ENCODE results near the gene PCDHA6.
"Not testable (repeated sequence)": the region's sequence is repeated elsewhere in the genome, so short reads cannot be mapped to it uniquely, and the experiment has no call there.

The PCDHA6 gene

DNA sequence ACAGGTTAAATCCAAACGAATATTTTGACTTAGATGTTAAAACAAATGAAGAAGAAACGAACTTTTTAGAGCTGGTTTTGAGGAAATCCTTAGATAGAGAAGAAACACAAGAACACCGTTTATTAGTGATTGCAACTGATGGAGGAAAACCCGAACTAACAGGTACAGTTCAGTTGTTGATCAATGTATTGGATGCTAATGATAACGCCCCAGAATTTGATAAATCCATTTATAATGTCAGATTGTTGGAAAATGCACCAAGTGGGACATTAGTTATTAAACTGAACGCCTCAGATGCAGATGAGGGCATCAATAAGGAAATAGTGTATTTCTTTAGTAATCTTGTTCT lies 5.5 kb upstream of the PCDHA6 start:
- no peak for DNase-seq (ENCODE audit: low read depth, low spot score)

DNA sequence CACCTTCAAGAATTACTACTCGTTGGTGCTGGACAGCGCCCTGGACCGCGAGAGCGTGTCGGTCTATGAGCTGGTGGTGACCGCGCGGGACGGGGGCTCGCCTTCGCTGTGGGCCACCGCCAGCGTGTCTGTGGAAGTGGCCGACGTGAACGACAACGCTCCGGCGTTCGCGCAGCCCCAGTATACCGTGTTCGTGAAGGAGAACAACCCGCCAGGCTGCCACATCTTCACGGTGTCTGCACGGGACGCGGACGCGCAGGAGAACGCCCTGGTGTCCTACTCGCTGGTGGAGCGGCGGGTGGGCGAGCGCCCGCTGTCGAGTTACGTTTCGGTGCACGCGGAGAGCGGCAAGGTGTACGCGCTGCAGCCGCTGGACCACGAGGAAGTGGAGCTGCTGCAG lies 4.8 kb upstream of the PCDHA6 start:
- not testable (repeated sequence) for DNase-seq (ENCODE audit: low read depth, low spot score)

DNA sequence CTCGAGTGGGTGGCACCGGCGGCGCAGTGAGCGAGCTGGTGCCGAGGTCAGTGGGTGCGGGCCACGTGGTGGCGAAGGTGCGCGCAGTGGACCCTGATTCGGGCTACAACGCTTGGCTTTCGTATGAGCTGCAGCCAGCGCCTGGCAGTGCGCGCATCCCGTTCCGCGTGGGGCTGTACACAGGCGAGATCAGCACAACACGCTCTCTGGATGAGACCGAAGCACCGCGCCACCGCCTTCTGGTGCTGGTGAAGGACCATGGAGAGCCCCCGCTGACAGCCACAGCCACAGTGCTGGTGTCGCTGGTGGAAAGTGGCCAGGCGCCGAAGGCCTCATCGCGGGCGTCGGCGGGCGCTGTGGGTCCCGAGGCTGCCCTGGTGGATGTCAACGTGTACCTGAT lies 4.3 kb upstream of the PCDHA6 start:
- DNase-seq (ENCODE audit: low read depth, low spot score), result no peak

DNA sequence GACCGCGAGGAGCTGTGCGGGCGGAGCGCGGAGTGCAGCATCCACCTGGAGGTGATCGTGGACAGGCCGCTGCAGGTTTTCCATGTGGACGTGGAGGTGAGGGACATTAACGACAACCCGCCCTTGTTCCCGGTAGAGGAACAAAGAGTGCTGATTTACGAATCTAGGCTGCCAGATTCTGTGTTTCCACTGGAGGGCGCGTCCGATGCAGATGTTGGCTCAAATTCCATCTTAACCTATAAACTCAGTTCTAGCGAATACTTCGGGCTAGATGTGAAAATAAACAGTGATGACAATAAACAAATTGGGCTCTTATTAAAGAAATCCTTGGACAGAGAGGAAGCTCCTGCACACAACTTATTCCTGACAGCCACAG lies 590 bp downstream of the PCDHA6 start:
- DNase-seq (ENCODE audit: low read depth, low spot score), result no peak

DNA sequence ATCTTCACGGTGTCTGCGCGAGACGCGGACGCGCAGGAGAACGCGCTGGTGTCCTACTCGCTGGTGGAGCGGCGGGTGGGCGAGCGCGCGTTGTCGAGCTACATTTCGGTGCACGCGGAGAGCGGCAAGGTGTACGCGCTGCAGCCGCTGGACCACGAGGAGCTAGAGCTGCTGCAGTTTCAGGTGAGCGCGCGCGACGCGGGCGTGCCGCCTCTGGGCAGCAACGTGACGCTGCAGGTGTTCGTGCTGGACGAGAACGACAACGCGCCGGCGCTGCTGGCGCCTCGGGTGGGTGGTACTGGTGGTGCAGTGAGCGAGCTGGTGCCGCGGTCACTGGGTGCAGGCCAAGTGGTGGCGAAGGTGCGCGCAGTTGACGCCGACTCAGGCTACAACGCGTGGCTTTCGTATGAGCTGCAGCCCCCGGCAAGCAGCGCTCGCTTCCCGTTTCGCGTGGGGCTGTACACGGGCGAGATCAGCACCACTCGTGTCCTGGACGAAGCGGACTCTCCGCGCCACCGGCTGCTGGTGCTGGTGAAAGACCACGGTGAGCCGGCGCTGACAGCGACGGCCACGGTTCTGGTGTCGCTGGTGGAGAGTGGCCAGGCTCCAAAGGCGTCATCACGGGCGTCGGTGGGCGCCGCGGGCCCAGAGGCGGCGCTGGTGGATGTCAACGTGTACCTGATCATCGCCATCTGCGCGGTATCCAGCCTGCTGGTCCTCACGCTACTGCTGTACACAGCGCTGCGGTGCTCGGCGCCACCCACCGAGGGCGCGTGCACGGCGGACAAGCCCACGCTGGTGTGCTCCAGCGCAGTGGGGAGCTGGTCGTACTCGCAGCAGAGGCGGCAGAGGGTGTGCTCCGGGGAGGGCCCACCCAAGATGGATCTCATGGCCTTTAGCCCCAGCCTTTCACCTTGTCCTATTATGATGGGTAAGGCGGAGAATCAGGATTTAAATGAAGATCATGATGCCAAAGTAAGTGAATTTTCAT lies 2.0 kb downstream of the PCDHA6 start:
- DNase-seq (ENCODE audit: low read depth, low spot score), result not testable (repeated sequence)

DNA sequence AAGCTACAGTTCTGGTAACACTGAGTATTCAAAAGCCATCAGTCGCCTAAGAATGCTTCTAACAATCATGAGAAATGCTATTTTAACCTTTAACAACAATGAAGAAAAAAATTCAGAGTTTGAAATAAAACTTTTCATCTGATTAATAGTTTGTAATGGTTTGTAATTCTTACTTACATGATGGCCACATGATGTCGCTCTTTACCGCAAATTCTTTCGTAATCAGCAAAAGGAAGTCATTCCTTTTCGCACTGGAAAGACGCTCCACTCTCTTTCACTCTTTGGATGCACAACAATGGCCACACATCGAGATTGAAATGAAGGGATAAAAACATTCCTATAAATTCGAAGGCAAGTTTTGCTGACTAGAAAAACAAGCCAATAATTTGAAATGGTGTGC lies 6.2 kb downstream of the PCDHA6 start, which contains the start of gene PCDHA7:
Gene PCDHA7 (plus strand): TSS at position 277 of the 400 bp plus-strand sequence. CDS start 115 bp downstream, at position 392.
- no peak for DNase-seq (ENCODE audit: low read depth, low spot score)

DNA sequence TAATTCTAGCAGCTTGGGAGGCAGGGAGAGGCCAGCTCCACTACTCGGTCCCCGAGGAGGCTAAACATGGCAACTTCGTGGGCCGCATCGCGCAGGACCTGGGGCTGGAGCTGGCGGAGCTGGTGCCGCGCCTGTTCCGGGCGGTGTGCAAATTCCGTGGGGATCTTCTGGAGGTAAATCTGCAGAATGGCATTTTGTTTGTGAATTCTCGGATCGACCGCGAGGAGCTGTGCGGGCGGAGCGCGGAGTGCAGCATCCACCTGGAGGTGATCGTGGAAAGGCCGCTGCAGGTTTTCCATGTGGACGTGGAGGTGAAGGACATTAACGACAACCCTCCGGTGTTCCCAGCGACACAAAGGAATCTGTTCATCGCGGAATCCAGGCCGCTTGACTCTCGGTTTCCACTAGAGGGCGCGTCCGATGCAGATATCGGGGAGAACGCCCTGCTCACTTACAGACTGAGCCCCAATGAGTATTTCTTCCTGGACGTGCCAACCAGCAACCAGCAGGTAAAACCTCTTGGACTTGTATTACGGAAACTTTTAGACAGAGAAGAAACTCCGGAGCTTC lies 6.8 kb downstream of the PCDHA6 start:
- not testable (repeated sequence) for DNase-seq (ENCODE audit: low read depth, low spot score)

GRCh38 chr5:140835622-140836510 lies 8.1 kb downstream of the PCDHA6 start:
- no peak for DNase-seq (ENCODE audit: low read depth, low spot score)

DNA sequence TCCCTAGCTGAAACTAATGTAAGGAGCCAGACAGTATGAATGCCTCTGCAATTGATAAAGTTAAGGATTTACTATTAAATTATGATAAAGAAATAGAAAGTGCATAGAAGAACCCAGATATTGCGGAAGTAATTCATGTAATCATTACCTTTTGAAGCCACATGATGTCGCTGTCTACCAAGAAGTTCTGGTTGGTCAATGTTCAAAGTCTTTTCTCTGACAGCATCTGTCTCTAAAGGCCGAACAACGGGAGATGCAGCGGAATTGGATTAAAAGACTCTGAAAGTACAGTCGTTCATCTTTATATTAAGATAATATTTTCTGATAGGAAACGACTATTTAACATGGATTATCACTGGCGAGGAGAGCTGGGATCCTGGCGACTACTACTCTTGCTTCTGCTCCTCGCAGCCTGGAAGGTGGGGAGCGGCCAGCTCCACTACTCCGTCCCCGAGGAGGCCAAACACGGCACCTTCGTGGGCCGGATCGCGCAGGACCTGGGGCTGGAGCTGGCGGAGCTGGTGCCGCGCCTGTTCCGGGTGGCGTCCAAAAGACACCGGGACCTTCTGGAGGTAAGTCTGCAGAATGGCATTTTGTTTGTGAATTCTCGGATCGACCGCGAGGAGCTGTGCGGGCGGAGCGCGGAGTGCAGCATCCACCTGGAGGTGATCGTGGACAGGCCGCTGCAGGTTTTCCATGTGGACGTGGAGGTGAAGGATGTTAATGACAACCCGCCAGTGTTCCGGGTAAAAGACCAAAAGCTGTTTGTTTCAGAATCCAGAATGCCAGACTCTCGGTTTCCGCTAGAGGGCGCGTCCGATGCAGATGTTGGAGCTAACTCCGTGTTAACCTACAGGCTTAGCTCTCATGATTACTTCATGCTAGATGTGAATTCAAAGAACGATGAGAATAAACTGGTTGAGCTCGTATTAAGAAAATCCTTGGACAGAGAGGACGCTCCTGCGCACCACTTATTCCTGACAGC lies 13.5 kb downstream of the PCDHA6 start, which contains the start of gene PCDHA8:
Gene PCDHA8 (plus strand): TSS at position 210 of the 985 bp plus-strand sequence. CDS start 135 bp downstream, at position 345.
- no peak for DNase-seq (ENCODE audit: low read depth, low spot score)

DNA sequence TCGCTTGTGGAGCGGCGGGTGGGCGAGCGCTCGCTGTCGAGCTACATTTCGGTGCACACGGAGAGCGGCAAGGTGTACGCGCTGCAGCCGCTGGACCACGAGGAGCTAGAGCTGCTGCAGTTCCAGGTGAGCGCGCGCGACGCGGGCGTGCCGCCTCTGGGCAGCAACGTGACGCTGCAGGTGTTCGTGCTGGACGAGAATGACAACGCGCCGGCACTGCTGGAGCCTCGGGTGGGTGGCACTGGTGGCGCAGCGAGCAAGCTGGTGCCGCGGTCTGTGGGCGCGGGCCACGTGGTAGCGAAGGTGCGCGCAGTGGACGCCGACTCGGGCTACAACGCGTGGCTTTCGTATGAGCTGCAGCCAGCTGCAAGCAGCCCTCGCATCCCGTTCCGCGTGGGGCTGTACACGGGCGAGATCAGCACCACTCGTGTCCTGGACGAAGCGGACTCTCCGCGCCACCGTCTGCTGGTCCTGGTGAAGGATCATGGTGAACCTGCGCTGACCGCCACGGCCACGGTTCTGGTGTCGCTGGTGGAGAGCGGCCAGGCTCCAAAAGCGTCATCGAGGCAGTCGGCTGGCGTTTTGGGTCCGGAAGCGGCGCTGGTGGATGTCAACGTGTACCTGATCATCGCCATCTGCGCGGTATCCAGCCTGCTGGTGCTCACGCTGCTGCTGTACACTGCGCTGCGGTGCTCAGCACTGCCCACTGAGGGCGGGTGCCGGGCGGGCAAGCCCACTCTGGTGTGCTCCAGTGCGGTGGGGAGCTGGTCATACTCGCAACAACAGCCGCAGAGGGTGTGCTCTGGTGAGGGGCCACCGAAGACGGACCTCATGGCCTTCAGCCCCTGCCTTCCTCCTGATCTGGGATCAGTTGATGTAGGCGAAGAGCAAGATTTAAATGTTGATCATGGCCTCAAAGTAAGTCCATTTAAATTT lies 15.3 kb downstream of the PCDHA6 start:
- DNase-seq (ENCODE audit: low read depth, low spot score), result no peak

DNA sequence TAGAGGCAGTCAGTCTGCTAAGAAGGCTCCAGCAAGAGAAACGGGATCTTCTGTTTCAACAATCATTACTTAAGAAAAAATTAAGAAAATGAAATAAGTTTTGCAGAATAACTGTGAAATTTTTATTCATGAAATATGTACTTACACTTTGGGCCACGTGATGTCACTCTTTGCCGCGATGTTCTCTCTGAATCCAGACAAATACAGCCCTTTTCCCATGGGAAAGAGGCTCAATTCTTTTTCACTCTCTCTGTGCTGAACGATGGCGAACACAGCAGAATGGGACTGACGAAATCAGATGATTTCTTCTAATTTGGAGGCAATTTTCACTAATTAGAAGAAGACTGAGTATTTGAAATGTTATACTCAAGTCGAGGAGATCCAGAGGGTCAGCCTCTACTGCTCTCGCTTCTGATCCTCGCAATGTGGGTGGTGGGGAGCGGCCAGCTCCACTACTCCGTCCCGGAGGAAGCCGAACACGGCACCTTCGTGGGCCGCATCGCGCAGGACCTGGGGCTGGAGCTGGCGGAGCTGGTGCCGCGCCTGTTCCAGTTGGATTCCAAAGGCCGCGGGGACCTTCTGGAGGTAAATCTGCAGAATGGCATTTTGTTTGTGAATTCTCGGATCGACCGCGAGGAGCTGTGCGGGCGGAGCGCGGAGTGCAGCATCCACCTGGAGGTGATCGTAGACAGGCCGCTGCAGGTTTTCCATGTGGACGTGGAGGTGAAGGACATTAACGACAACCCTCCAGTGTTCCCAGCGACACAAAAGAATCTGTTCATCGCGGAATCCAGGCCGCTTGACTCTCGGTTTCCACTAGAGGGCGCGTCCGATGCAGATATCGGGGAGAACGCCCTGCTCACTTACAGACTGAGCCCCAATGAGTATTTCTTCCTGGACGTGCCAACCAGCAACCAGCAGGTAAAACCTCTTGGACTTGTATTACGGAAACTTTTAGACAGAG lies 20.7 kb downstream of the PCDHA6 start, which contains the start of gene PCDHA9:
Gene PCDHA9 (plus strand): TSS at position 244 of the 964 bp plus-strand sequence. CDS start 114 bp downstream, at position 358.
- DNase-seq (ENCODE audit: low read depth, low spot score), result not testable (repeated sequence)

GRCh38 chr5:140849831-140850634 lies 22.3 kb downstream of the PCDHA6 start:
- DNase-seq (ENCODE audit: low read depth, low spot score), result not testable (repeated sequence)

- no peak for DNase-seq (ENCODE audit: low read depth, low spot score)
Observed at GRCh38 chr5:140855772-140856674, 28.3 kb downstream of the PCDHA6 start, which contains the start of gene PCDHA10. Gene PCDHA10 (plus strand): TSS chr5:140855897. CDS start chr5:140856049, 152 bp downstream.

DNA sequence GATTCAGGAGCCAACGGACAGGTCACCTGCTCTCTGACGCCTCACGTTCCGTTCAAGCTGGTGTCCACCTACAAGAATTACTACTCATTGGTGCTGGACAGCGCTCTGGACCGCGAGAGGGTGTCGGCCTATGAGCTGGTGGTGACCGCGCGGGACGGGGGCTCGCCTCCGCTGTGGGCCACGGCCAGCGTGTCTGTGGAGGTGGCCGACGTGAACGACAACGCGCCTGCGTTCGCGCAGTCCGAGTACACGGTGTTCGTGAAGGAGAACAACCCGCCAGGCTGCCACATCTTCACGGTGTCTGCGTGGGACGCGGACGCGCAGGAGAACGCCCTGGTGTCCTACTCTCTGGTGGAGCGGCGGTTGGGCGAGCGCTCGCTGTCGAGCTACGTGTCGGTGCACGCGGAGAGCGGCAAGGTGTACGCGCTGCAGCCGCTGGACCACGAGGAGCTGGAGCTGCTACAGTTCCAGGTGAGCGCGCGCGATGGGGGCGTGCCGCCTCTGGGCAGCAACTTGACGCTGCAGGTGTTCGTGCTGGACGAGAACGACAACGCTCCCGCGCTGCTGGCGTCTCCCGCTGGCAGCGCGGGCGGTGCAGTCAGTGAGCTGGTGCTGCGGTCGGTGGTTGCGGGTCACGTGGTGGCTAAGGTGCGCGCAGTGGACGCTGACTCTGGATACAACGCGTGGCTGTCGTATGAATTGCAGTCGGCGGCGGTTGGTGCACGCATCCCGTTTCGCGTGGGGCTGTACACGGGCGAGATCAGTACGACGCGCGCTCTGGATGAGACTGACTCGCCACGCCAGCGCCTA lies 29.6 kb downstream of the PCDHA6 start:
- DNase-seq (ENCODE audit: low read depth, low spot score), result no peak

DNA sequence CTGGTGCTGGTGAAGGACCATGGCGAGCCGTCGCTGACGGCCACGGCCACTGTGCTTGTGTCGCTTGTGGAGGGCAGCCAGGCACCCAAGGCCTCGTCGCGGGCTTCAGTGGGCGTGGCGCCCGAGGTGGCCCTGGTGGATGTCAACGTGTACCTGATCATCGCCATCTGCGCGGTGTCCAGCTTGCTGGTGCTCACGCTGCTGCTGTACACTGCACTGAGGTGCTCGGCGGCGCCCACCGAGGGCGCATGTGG lies 30.2 kb downstream of the PCDHA6 start:
- DNase-seq (ENCODE audit: low read depth, low spot score), result no peak
